Suppressor macrophage (primary cell): Measurements from ENCODE around the gene CACNA1G.

Source experiments
- DNase-seq, 4 experiments: peaks; one replicate each; pipeline ENCODE4 v3.0.0-alpha.2; 2020 to 2022

Gene CACNA1G

DNA sequence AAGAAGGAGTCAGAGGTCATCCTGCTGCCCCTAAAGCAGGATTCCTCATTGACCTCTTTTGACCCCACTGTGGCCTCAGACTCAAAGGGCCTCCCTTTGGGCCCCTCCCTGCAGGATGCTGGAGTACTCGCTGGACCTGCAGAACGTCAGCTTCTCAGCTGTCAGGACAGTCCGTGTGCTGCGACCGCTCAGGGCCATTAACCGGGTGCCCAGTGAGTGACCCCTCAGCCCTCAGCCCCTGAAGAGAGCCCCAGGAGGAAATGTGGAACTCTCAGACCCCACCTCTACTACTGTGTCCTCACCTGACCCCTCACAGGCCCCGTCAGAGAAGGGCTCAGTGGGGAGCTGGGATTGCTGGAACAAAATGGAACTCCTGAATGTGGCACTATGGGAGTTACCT lies 9.1 kb downstream of the CACNA1G start:
- DNase-seq = no peak

DNA sequence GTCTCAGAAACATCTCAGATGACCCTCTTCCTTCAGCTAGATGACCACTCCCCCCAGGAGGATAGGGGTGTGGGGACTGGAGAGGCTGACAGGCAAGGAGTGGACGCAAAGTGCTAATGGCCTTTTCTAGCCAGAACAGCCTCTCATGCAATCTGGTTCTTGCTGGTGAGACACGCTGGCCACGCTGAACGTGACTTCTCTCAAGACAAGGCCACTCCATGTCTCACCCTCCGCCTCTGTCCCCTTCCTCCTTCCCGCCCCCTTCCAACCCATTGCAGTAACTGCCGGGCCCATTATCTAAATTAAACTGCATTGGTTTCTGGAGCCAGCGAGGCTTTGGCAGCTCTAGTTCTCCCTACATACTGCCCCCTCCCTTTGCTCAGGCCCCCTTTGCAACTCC lies 9.5 kb downstream of the CACNA1G start:
- DNase-seq = no peak

DNA sequence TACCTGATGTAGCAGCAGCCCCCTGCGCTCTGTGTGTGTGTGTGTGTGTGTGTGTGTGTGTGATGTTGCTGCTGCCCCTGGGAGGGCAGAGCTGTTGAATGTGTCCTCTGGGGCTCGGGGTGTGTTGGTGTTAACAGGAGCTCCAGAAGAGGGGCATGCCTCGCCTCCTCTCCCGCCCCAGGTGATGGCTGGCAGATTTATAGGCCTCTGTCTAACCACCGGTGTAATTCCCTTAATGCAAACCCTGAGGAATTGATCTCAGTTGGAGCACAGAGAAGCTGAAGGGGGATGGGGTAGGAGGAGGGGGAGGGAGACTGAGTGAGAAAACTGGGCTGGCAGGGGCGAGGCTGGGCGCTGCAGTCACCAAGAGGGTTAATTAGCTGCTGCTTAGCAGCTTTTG lies 10.0 kb downstream of the CACNA1G start:
- no peak for DNase-seq

DNA sequence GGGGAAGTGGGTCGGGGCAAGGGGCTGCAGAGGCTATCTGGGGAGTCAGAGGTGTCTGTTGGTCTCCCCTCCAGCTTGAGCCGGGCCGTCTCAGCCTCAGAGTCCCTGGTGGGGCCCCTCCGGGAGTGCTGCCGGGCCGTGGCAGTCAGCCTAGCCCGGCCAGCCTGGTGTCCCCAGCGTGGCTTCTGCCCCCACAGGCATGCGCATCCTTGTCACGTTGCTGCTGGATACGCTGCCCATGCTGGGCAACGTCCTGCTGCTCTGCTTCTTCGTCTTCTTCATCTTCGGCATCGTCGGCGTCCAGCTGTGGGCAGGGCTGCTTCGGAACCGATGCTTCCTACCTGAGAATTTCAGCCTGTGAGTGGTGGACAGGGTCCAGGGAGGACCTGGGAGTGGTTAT lies 11.2 kb downstream of the CACNA1G start:
- no peak for DNase-seq

DNA sequence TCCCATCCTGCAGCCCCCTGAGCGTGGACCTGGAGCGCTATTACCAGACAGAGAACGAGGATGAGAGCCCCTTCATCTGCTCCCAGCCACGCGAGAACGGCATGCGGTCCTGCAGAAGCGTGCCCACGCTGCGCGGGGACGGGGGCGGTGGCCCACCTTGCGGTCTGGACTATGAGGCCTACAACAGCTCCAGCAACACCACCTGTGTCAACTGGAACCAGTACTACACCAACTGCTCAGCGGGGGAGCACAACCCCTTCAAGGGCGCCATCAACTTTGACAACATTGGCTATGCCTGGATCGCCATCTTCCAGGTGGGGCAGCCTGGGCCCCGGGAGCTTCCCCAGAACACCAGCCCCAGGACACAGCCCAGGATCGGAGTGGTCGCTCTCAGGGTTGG lies 12.0 kb downstream of the CACNA1G start:
- no peak for DNase-seq

DNA sequence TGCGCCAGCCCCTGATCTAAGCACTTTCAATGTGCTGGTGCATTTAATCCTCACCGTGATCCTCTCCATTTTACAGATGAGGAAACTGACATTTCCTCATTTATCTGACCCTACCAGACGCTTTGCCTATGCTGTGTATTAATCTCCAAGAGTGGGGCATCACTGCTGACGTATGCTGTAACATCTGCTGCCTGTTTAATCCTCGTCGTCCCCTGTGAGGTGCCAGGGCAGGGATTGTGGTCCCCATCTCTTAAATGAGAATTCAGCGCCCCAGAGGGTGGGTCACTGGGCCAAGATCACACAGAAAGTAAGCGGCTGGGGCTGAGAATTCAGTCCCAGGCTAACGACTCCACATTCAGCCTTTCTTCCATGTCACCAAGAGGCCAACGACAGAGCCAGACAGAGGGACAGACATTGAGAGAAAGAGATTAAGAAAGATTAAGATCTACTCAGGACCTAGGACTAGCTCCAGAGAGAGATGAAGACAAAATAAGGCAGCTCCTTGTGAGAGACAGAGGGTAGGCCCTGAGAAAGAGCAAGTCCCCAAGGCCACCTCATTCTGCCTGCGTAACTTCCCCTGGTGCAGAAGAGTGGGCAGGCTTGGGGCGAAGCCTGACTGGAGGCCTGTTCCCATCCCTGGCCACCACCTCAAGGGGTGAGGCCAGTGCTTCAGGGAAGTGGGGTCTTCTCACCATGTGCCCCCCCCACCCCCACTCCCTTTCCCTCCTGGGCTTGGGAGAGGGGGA lies 13.5 kb downstream of the CACNA1G start:
- peak in 3 of 4 experiments; percentile 17 to 32 (median 27) for DNase-seq

DNA sequence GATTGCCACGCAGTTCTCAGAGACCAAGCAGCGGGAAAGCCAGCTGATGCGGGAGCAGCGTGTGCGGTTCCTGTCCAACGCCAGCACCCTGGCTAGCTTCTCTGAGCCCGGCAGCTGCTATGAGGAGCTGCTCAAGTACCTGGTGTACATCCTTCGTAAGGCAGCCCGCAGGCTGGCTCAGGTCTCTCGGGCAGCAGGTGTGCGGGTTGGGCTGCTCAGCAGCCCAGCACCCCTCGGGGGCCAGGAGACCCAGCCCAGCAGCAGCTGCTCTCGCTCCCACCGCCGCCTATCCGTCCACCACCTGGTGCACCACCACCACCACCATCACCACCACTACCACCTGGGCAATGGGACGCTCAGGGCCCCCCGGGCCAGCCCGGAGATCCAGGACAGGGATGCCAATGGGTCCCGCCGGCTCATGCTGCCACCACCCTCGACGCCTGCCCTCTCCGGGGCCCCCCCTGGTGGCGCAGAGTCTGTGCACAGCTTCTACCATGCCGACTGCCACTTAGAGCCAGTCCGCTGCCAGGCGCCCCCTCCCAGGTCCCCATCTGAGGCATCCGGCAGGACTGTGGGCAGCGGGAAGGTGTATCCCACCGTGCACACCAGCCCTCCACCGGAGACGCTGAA lies 15.2 kb downstream of the CACNA1G start:
- no peak for DNase-seq

DNA sequence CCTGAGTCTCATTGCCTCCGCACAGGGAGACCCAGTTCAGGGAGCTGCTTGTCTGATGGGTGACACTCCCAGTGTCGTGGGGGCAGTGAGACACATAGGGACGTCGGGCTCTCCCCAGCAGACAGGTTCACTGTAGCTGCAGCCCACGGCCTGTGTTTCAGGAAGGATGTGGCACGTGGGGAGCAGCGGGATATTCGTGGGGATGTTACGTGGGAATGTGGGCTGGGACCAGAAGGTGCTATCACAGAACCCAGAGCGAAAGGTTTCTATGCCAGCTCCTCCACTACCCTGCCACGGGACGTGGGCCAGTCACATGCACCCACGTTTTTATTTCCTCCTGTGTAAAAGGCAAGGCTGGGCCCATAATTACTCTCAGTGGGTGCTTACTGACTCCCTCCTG lies 16.3 kb downstream of the CACNA1G start:
- DNase-seq = no peak

DNA sequence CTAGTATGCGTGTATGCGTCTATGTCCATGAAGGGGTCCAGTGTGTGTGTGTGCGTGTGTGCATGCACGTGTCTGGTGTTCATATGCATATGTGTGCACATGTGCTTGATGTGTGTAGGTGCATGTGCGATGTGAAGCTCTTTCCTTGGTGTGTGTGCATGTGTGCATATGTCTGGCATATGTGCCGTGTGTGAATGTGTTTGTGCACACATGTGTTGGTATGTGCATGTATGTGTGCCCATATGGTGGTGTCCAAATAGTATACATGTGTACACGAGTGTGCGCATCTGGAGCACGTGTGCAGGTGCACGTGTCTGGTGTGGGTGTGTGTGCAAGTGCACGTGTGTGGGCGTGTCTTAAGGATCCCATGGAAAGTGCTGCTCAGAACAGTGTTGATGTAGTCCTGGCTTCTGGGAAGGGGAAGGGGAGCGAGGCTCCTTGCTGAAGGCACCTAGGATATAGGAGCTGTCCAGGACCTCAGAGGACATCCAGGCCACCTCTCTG lies 17.0 kb downstream of the CACNA1G start:
- DNase-seq = no peak

DNA sequence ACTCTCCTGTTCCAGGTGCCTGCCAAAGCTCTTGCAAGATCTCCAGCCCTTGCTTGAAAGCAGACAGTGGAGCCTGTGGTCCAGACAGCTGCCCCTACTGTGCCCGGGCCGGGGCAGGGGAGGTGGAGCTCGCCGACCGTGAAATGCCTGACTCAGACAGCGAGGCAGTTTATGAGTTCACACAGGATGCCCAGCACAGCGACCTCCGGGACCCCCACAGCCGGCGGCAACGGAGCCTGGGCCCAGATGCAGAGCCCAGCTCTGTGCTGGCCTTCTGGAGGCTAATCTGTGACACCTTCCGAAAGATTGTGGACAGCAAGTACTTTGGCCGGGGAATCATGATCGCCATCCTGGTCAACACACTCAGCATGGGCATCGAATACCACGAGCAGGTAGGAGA lies 17.7 kb downstream of the CACNA1G start:
- no peak for DNase-seq

DNA sequence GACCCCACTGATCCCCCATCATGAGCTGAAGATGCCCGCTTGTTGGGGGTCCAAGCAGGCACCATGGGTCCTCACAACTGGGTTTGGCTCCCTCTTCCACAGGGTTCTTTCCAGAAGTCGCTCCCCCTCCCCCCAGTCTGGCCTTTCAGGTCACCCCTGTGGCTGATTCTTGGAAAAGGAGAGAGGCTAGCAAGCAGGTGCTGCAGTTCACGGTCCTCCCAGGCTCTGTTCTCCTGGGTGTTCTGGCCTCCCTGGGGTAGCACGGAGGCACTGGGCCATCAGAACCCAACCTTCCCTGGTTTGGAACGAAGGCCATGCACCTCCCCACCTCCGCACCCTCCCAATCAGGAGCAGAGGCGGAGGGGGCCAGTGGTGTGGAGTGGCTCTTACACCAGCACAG lies 18.9 kb downstream of the CACNA1G start:
- DNase-seq = no peak

DNA sequence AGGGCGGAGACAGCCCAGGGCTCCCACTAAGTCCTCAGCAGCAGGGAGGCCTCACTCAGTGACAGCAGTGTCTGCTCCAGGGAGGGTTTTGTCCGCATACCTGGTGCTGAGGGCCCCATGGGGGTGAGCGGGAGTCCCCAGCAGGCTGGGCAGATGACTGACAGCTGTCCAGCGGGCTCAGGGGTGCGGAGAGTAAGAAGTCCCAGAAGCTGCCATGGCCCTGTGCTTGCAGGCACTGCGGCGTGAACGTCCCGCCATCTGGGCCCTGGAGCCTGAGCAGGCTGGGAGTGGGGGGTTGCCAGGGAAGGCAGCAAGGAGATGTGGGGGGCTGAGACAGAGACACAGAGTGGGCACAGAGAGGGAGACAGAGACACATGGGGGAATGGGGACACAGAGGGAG lies 20.1 kb downstream of the CACNA1G start:
- DNase-seq = no peak

DNA sequence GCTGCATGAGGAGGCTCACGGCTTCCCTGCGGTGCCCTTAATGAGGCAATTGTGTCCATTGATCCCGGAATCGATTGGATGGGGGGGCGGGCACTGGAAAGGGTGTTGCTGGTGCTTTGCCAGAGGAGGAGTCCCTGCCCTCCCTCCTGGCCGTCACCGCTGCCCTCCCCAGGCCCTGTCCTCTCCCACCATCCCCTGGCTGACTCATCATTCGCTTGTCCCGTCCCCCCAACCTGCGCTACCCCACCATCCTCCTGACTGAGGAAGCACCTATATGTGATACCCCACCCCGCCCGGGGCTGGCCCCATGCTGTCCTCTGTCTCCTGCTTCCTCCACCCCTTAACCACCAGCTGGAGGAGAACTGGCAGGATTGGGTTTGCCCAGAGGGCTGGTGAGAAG lies 20.8 kb downstream of the CACNA1G start:
- no peak for DNase-seq

DNA sequence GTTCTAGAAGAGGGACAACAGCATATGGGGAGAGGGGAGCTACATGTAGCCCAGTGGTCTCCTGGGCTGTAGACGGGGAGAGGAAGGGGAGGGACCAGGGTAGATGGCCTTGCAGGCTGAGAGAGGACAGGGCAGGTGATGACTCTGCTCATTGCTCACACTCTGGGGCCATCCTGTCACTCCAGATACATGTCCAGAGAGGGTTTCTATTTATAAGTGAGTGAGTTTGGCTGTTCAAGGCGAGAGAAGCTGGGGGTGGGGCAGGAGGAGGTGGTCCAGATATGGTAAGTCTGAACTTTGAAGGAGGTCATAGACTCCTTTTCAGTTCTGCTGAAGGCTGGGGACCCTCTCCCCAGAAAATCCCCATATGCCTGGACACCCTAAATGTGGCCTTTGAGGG lies 22.2 kb downstream of the CACNA1G start:
- DNase-seq = no peak

DNA sequence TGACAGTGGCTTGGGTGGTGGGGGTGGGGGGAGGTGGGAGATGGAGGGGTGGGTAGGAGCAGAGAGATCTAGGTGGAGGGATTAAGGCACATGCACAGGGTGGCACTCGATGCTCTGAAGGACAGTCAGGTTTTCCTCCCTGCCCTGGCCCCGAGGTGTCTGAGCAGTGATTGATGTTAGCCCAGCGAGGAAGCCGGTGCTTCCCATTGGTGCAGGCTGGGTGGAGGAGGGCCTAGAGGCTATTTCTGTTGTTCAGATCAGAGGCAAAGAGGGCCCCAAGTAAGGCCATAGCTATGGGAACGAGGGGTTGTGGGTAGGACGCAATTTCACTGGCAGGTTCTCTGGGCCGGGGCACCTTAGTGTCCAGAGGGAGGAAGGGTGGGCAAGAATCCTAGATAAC lies 23.1 kb downstream of the CACNA1G start:
- no peak for DNase-seq

DNA sequence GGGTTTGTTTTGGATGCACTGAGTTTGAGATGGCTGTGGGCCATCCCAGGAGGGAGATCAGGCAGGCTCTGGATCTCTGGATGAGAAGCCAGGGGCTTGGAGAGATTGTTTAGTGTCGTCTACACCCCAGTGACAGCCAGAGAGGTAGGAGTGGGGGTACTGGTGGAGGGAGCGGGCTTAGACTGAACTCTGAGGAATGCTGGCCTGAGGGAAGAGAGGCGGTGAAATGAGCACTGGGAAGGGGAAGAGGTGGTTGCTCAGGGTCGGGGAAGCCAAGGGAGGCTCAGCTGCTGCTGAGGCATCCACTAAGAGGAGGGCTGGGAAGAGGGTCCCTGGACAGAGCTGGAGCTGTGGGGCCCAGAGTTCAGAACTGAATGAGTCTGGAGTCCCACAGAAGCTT lies 23.6 kb downstream of the CACNA1G start:
- DNase-seq = no peak

DNA sequence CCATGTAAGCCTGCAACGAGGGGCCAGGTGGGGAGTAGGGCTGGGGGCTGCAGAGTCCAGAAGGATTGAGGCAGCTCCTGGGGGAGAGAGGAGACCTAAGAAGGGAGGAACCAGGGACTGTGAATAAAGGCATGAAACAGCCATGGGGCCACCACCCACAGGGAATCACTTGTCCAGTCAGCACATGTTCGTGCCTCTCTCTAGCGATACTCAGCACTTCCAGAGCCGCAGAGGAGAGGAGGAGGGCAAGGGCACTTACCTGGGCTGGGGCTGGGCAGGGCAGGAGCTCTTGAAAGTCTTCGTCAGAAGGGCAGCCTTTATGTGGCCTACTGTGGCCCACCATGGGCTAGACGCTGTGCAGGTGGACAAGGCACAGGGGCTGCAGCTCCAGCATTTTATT lies 24.2 kb downstream of the CACNA1G start:
- DNase-seq = no peak

DNA sequence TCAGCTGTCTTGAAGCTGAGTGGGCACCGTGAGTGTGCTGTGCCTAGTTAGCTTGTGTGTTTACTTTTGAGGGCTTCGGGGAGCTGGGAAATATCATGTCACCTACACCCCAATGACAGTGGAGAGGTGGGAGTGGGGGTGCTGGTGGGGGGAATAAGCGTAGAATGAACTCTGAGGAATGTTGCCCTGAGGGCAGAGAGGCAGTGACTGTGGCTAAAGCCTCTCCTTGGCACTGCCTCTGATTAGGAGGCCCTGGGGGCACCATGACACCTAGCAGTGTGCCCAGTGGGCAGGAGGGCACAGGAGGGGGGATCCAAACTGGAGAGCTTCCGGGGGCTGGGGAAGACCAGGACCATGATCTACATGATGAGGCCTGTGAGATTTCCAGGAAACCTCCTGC lies 24.8 kb downstream of the CACNA1G start:
- DNase-seq = no peak

DNA sequence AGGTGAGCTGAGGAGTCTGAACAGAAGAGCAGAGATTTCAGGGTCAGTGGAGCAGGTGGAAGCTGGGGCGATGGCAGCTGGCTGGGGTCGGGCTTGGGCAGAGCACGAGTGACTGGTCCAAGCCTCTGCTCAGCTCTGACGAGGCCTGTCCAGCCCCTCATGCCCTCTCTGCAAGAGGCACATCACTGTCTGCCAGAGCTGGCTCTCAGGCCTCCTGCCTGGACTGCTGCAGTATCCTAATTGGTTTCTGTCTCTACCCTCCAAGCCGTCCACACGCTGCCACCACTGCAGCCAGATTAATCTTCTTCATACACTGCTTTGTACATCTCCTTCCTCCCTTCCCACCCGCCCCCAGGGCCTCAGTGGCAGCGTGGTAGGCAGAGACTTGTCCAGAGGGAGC lies 25.4 kb downstream of the CACNA1G start:
- no peak for DNase-seq

DNA sequence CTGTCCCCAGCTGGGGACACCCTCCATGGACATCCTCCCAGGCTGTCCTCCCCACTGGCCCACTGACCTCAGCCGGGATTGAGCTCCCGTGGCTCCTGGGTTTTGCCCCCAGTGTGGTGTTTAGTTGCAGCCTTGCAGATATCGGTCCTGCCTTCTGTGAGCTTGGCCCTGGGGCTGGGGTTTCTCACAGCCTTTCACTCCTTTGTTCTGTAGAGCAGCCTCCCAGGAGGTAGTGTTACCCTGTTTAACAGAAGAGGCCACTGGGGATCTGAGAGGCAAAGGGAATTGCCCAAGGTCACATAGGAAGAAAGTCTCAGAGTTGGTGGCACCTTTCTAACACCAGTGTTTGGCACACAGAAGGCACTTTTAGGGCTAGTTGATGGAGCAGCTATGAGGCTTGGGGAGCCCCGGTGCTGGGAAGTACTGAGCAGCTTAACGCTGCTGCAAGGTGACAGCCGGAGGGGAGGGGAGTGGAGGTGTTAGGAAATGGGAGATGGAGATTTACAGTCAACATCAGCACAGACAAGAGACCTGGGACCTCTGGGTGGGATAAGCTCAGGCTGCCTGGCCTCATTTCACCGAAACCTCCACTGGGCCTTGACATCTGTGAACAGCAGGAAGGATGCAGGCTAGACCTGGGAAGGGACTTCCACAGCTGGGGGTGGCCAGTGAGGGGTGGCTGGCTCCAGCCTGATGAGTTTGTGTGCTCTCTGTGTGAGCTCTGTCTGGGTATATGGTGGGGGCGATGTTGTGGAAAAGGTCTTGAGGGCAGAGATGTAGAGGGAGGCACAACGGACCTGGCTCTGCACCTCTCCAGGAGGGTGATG lies 26.1 kb downstream of the CACNA1G start:
- no peak for DNase-seq

DNA sequence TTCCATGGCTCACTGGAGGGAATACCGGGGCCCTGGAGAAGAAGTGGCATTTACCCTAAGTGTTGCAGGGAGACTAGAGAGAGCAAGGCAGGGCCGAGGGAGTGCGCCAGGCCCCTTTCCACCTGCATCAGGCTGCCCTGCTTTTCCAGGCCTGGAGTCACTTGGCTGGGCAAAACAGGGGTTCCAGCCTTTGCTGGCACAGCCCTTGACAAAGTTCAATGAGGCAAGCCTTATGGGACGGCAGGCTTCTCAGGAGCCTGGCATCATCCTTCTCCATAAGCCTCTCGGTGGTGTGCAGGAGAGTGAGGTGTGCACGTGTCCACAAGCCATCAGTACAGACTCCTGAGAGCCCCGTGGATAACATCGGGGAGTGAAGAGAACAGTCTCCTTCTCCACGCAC lies 27.1 kb downstream of the CACNA1G start:
- no peak for DNase-seq

DNA sequence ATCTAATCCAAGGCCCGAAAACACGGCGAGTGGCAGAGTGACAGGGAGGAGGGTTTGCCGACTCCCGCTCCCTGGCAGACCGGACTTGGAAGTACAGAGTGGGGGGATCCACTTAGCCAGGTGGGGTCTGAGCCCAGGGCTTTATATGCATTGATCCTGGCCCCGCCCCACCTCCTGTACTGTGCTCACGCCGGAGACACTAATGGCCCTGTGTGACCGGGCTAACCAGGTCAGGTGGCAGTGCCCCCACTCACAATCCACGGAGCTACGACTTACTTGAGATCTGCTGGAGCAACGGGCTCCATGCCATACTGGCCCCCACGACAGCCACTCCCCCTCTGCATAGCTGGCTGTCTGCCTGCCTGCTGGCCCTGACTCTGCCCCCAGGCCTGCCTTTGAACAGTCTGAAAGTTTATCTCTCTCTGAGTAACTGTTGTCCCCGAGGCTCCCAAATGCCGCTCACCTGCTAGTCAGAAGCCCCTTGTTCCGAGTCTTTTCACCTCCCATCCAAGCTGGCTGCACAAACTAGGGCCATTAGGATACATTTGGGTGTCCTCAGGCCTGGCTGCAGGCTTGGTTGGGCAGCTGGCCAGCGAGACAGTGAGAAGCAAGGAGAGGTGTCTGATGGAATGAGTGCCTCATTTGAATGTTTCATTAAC lies 28.0 kb downstream of the CACNA1G start:
- DNase-seq = no peak

DNA sequence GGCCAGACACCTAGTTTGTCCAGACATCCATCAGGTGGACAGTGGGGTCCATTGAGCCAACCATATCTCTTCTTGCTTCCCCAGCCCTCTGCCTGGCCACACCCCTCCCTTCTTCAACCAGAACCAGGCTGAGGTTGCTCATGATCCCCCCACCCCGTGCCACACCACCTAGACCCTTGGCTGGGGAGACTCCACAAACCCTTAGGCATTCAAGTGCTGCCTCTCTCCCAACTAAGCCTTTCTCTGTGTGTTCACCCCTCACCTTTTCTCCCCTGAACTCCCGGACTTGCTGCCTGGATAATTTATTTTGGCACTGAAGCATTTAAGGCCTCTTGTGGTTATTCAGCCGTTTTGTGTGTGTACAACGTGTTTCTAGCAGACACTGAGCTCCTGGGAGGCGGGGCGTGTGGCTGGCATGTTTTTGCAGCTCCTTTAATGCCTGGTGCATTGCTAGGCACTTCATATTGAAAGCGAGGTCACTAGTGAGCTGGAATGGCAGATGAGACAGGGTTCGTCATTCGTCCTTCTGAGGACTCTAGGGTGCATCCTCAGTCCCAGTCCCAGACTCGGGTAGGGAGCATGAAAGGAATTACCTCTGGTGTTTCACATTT lies 28.7 kb downstream of the CACNA1G start:
- no peak for DNase-seq
